SW 1271 (cell line): ENCODE results near the gene SLC22A7.

ENCODE experiments used
- DNase-seq, 2 experiments: peaks; one replicate each; lab custom pipeline; 2025; lab: John Stamatoyannopoulos, UW

Gene SLC22A7

GRCh38 chr6:43267619-43268354, 30.3 kb upstream of the SLC22A7 start:
- no peak for DNase-seq

GRCh38 chr6:43268355-43268700, 29.7 kb upstream of the SLC22A7 start:
- DNase-seq: no peak

- no peak for DNase-seq
These were observed 29.2 kb upstream of the SLC22A7 start for GRCh38 chr6:43268782-43269272.

GRCh38 chr6:43269273-43270007, 28.6 kb upstream of the SLC22A7 start:
- no peak for DNase-seq

GRCh38 chr6:43271103-43271815, 26.8 kb upstream of the SLC22A7 start:
- DNase-seq: no peak

GRCh38 chr6:43271944-43272343, 26.1 kb upstream of the SLC22A7 start:
- DNase-seq: no peak

- DNase-seq: no peak
These were observed 24.4 kb upstream of the SLC22A7 start for GRCh38 chr6:43273707-43274106.

- no peak for DNase-seq
These were observed 23.7 kb upstream of the SLC22A7 start for GRCh38 chr6:43274127-43274915.

- no peak for DNase-seq
These were observed 23.0 kb upstream of the SLC22A7 start for GRCh38 chr6:43274916-43275597.

GRCh38 chr6:43275801-43276576, 22.1 kb upstream of the SLC22A7 start:
- no peak for DNase-seq

GRCh38 chr6:43276577-43277305, 21.3 kb upstream of the SLC22A7 start:
- DNase-seq: no peak

- no peak for DNase-seq
These were observed 20.8 kb upstream of the SLC22A7 start for GRCh38 chr6:43277306-43277642.

GRCh38 chr6:43277643-43278523, 20.2 kb upstream of the SLC22A7 start:
- no peak for DNase-seq

- no peak for DNase-seq
These were observed 19.5 kb upstream of the SLC22A7 start for GRCh38 chr6:43278524-43279078.

- no peak for DNase-seq
These were observed 17.8 kb upstream of the SLC22A7 start for GRCh38 chr6:43280234-43280633.

- DNase-seq: no peak
These were observed 16.0 kb upstream of the SLC22A7 start for GRCh38 chr6:43282060-43282459.

- no peak for DNase-seq
These were observed 15.2 kb upstream of the SLC22A7 start for GRCh38 chr6:43282636-43283513.

- DNase-seq: no peak
These were observed 14.6 kb upstream of the SLC22A7 start for GRCh38 chr6:43283514-43283901.
